CD4-positive, alpha-beta T cell (primary cell): ENCODE measurements around the gene PRKCSH. TPM values are rescaled to one million over a fixed set of nuclear protein-coding genes. Genes with fewer than 3 reads are reported as not detected.
A peak's percentile ranks its signal among the peaks of the same experiment; 100 is the strongest.
"Not testable (repeated sequence)": the region's sequence is repeated elsewhere in the genome, so short reads cannot be mapped to it uniquely, and the experiment has no call there.

Source experiments
- ATAC-seq: fragments of 200-7000 bp; cut with Tn5 transposase; one replicate; pipeline ENCODE4 v1.10.0; 2022; ENCODE audit warnings: mild to moderate bottlenecking; ENCODE audit not compliant: poor library complexity
- CTCF ChIA-PET: fragments of 350-600 bp; sonication (Branson Sonifier 250); formaldehyde crosslinking; loops from one replicate; lab custom pipeline; 2021; ENCODE audit warnings: antibody characterized with exemption, inconsistent platforms; lab: Charles Lee
- POLR2A ChIA-PET: fragments of 350-600 bp; sonication (Branson Sonifier 250); formaldehyde crosslinking; loops from one replicate; lab custom pipeline; 2021; ENCODE audit warnings: antibody characterized with exemption, inconsistent platforms; lab: Charles Lee
- DNase-seq, 14 experiments: peaks; one replicate each; pipeline ENCODE4 v3.0.0-alpha.2; 2013 to 2020; ENCODE audit warnings: mixed read lengths in 2 of 14
- H3K27ac ChIP-seq, 2 donors: one replicate each; pipeline versions ENCODE4 v1.5.1 to v1.7.0; 2013; ENCODE audit warnings: low read length in 2 of 2, low read depth in 1 of 2, mild to moderate bottlenecking in 1 of 2
- H3K27me3 ChIP-seq, 2 experiments: 1 replicate in 1 of 2; 2 replicates in 1 of 2; pipeline versions ENCODE4 v1.6.1 to v1.7.0; 2013; ENCODE audit warnings: low read length in 2 of 2, control low read depth in 1 of 2, mild to moderate bottlenecking in 1 of 2, moderate library complexity in 1 of 2; ENCODE audit not compliant: insufficient read depth in 2 of 2, control insufficient read depth in 1 of 2
- H3K36me3 ChIP-seq: one replicate; pipeline ENCODE4 v1.6.1; 2013; ENCODE audit warnings: low read length, control low read depth; ENCODE audit not compliant: insufficient read depth
- H3K4me1 ChIP-seq: one replicate; pipeline ENCODE4 v1.6.1; 2013; ENCODE audit warnings: low read length, control low read depth; ENCODE audit not compliant: insufficient read depth
- H3K4me3 ChIP-seq: one replicate; pipeline ENCODE4 v1.5.1; 2013; ENCODE audit warnings: mild to moderate bottlenecking, low read length, moderate library complexity
- H3K9me3 ChIP-seq, 2 experiments: 1 replicate in 1 of 2; 2 replicates in 1 of 2; pipeline versions ENCODE4 v1.6.1 to v1.7.0; 2013; ENCODE audit warnings: low read length in 2 of 2, mild to moderate bottlenecking in 2 of 2, control low read depth in 1 of 2, moderate library complexity in 1 of 2; ENCODE audit not compliant: control insufficient read depth in 1 of 2, insufficient read depth in 1 of 2
- H3K27ac Mint-ChIP-seq: one replicate; pipeline ENCODE4 v1.8.0; 2020; ENCODE audit warnings: mixed read lengths
- H3K27me3 Mint-ChIP-seq: one replicate; pipeline ENCODE4 v1.8.0; 2021; ENCODE audit warnings: mixed read lengths
- H3K36me3 Mint-ChIP-seq: one replicate; pipeline ENCODE4 v1.8.0; 2021; ENCODE audit warnings: low read depth, mixed read lengths
- H3K4me1 Mint-ChIP-seq: one replicate; pipeline ENCODE4 v1.8.0; 2021; ENCODE audit warnings: low read depth, mixed read lengths
- H3K4me3 Mint-ChIP-seq: one replicate; pipeline ENCODE4 v1.8.0; 2020; ENCODE audit warnings: mild to moderate bottlenecking, mixed read lengths
- H3K9me3 Mint-ChIP-seq: one replicate; pipeline ENCODE4 v1.8.0; 2020; ENCODE audit warnings: mixed read lengths
- CTCF ChIP-seq: fragments of 200-600 bp; IDR thresholded peaks from one replicate; pipeline ENCODE4 v1.8.0; 2022; ENCODE audit warnings: antibody characterized with exemption, mild to moderate bottlenecking
- intact Hi-C, 2 experiments: fragments of 100-400 bp; cut with DNase I in 1 of 2; cut with micrococcal nuclease in 1 of 2; formaldehyde crosslinking; loops; one replicate each; pipeline versions ENCODE4 v1.15.1 to v1.9.0; 2023 to 2025; cut with DNase I, micrococcal nuclease
- total RNA-seq, 174 experiments: library from RNA in 2 of 174; stranded (reverse) in 2 of 174; gene quantifications; one replicate each; pipeline ENCODE4 v1.2.3 and lab custom pipeline; 2021 to 2026

Gene PRKCSH
- total RNA-seq, 2 experiments from 2014 or later: 257 to 260 TPM

GRCh38 chr19:11405846-11406643 is 29.4 kb upstream of the PRKCSH start:
- Histone ChIP-seq H3K4me1 (peaks cover 6% of the 10 kb centered on the region), H3K4me3 (no peak overlapping the region), H3K36me3 (no peaks in the 10 kb centered on the region), H3K27ac (no peak overlapping the region), H3K27me3 (peaks cover 5 to 9% of the 10 kb centered on the region in 2 experiments), H3K9me3 (peaks cover 0 to 4% of the 10 kb centered on the region in 2 experiments)
- peak; percentile 66 for ATAC-seq
- Mint-ChIP-seq H3K4me3 (no peak overlapping the region), H3K4me1 (no peaks in the 10 kb centered on the region), H3K9me3 (no peaks in the 10 kb centered on the region), H3K27ac (no peak overlapping the region), H3K27me3 (peaks cover 32% of the 10 kb centered on the region), H3K36me3 (no peaks in the 10 kb centered on the region)
- no peak for TF ChIP-seq CTCF
- DNase-seq: peak in 7 of 14 experiments; percentile 17 to 59 (median 43)
- ChIA-PET POLR2A (interaction anchor here (2.3 kb wide), 1 partner anchor 31 kb away, joined by 12 read pairs; no protein-coding TSS in a partner anchor), CTCF (interaction anchor here (2.9 kb wide), 1 partner anchor 25 kb away, joined by 17 read pairs; no protein-coding TSS in a partner anchor)
- intact Hi-C loops: loop anchor here in 1 of 2 experiments (2.0 kb wide), 1 partner anchor 23 kb away; no protein-coding TSS in a partner anchor

GRCh38 chr19:11406703-11407236 is 28.7 kb upstream of the PRKCSH start:
- ATAC-seq, H3K4me1 ChIP-seq, H3K9me3 Mint-ChIP-seq, DNase-seq, H3K4me1 Mint-ChIP-seq, H3K4me3 ChIP-seq, H3K27ac ChIP-seq, H3K9me3 ChIP-seq, H3K27me3 ChIP-seq, H3K4me3 Mint-ChIP-seq, H3K27ac Mint-ChIP-seq, H3K36me3 Mint-ChIP-seq, H3K36me3 ChIP-seq: not testable (repeated sequence)
- H3K27me3 Mint-ChIP-seq: peaks cover 35% of the 10 kb centered on the region
- ChIA-PET POLR2A (interaction anchor here (2.3 kb wide), 1 partner anchor 32 kb away, joined by 12 read pairs; no protein-coding TSS in a partner anchor), CTCF (interaction anchor here (2.9 kb wide), 1 partner anchor 26 kb away, joined by 17 read pairs; no protein-coding TSS in a partner anchor)
- intact Hi-C loops: loop anchor here in 1 of 2 experiments (2.0 kb wide), 1 partner anchor 24 kb away; no protein-coding TSS in a partner anchor

GRCh38 chr19:11408591-11408990 is 26.8 kb upstream of the PRKCSH start:
- Mint-ChIP-seq H3K9me3 (no peaks in the 10 kb centered on the region), H3K27ac (no peak overlapping the region), H3K4me3 (no peak overlapping the region), H3K36me3 (no peaks in the 10 kb centered on the region), H3K27me3 (peaks cover 38% of the 10 kb centered on the region), H3K4me1 (no peaks in the 10 kb centered on the region)
- Histone ChIP-seq H3K4me1 (peaks cover 6% of the 10 kb centered on the region), H3K4me3 (no peak overlapping the region), H3K36me3 (no peaks in the 10 kb centered on the region), H3K9me3 (peaks cover 0 to 4% of the 10 kb centered on the region in 2 experiments), H3K27me3 (peaks cover 8 to 9% of the 10 kb centered on the region in 2 experiments), H3K27ac (no peak overlapping the region)
- CTCF ChIA-PET: interaction anchor here (0.7 kb wide), 1 partner anchor 14 kb away, joined by 4 read pairs; no protein-coding TSS in a partner anchor
- ATAC-seq (no peak), DNase-seq (no peak)
- TF ChIP-seq CTCF: no peak
- POLR2A ChIA-PET: no interaction called here
- intact Hi-C loops: no loop called here
